ENCODE results near the gene SLC49A3. TPM values are rescaled to one million over a fixed set of nuclear protein-coding genes. Genes with fewer than 3 reads are reported as not detected.

Gene SLC49A3
- total RNA-seq, 1 donor from 2014 or later: 19.9 TPM

DNA sequence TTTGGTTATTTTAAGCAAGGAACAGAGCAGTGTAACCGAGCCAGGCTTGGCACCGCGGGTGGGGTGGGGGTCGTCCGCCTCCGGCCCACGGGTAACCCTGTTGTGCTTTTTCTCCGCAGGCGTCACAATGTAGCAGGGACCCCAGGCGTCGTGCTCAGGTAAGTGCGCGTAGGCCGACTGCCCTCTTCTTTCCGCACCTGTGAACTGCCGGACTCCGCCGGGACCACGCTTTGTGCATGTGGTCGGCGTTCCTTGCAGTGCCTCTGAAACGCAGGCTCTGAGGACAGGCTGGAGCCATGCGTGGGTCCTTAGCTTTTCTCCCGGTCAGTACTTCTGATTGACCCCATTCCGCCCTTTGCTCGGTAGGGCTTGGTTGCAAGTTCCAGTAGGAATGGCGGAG, 41.6 kb upstream of the SLC49A3 start:
- no peaks in the 10 kb centered on the region for H3K9me3 Mint-ChIP-seq (ENCODE audit: unreplicated experiment)
- H3K27ac Mint-ChIP-seq (ENCODE audit: unreplicated experiment): peak overlapping the region; percentile 36
- H3K36me3 Mint-ChIP-seq (ENCODE audit: low read depth, unreplicated experiment): peaks cover 28% of the 10 kb centered on the region

GRCh38 chr4:729336-730315, 40.7 kb upstream of the SLC49A3 start:
- H3K4me3 Mint-ChIP-seq (ENCODE audit: unreplicated experiment): peak overlapping the region; percentile 72
- peaks cover 25% of the 10 kb centered on the region for H3K36me3 Mint-ChIP-seq (ENCODE audit: low read depth, unreplicated experiment)
- peak overlapping the region; percentile 62 for H3K27ac Mint-ChIP-seq (ENCODE audit: unreplicated experiment)
- no peak for TF ChIP-seq CTCF (IDR thresholded peaks at IDR 0.05; ENCODE audit: unreplicated experiment)
- DNase-seq (ENCODE audit: low spot score): no peak
- peaks cover 15% of the 10 kb centered on the region for H3K27me3 Mint-ChIP-seq (ENCODE audit: unreplicated experiment)
- no peaks in the 10 kb centered on the region for H3K9me3 Mint-ChIP-seq (ENCODE audit: unreplicated experiment)
- peaks cover 8% of the 10 kb centered on the region for H3K4me1 Mint-ChIP-seq (ENCODE audit: unreplicated experiment)

More for the DNA sequence above, 41.6 kb upstream of the SLC49A3 start:
- H3K4me1 Mint-ChIP-seq (ENCODE audit: unreplicated experiment): peaks cover 5% of the 10 kb centered on the region
- H3K27me3 Mint-ChIP-seq (ENCODE audit: unreplicated experiment): peaks cover 10% of the 10 kb centered on the region
- TF ChIP-seq CTCF (IDR thresholded peaks at IDR 0.05; ENCODE audit: unreplicated experiment): no peak
- H3K4me3 Mint-ChIP-seq (ENCODE audit: unreplicated experiment): peak overlapping the region; percentile 68
- DNase-seq (ENCODE audit: low spot score): no peak

GRCh38 chr4:727576-727975, 38.6 kb upstream of the SLC49A3 start:
- peaks cover 13% of the 10 kb centered on the region for H3K27me3 Mint-ChIP-seq (ENCODE audit: unreplicated experiment)
- peak overlapping the region; percentile 21 for H3K27ac Mint-ChIP-seq (ENCODE audit: unreplicated experiment)
- no peak for DNase-seq (ENCODE audit: low spot score)
- H3K4me3 Mint-ChIP-seq (ENCODE audit: unreplicated experiment): no peak overlapping the region
- TF ChIP-seq CTCF (IDR thresholded peaks at IDR 0.05; ENCODE audit: unreplicated experiment): no peak
- H3K9me3 Mint-ChIP-seq (ENCODE audit: unreplicated experiment): no peaks in the 10 kb centered on the region
- peaks cover 13% of the 10 kb centered on the region for H3K36me3 Mint-ChIP-seq (ENCODE audit: low read depth, unreplicated experiment)
- peaks cover 8% of the 10 kb centered on the region for H3K4me1 Mint-ChIP-seq (ENCODE audit: unreplicated experiment)

DNA sequence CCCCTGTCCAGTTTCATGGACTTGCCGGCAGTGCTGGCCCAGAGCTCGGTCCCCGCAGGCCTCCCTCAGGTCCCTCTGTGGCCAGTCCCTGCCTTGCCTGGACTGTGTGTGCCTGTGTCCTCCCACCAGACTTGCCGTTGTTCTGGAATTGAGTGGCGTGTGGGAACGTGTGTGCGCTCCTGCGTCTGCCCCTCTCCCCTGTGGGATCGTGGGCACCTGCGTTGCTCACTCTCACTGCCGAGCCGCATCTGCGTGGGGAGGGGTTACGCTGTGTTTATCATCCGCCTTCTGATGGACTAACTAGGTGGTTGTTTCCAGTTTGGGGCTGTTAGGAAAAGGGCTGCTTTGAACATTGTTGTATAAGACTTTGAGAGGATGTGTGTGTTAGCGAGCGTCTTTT, 37.9 kb upstream of the SLC49A3 start:
- no peak overlapping the region for H3K27ac Mint-ChIP-seq (ENCODE audit: unreplicated experiment)
- no peak for DNase-seq (ENCODE audit: low spot score)
- TF ChIP-seq CTCF (IDR thresholded peaks at IDR 0.05; ENCODE audit: unreplicated experiment): no peak
- peaks cover 8% of the 10 kb centered on the region for H3K4me1 Mint-ChIP-seq (ENCODE audit: unreplicated experiment)
- no peak overlapping the region for H3K4me3 Mint-ChIP-seq (ENCODE audit: unreplicated experiment)
- H3K9me3 Mint-ChIP-seq (ENCODE audit: unreplicated experiment): no peaks in the 10 kb centered on the region
- peaks cover 19% of the 10 kb centered on the region for H3K36me3 Mint-ChIP-seq (ENCODE audit: low read depth, unreplicated experiment)
- peaks cover 15% of the 10 kb centered on the region for H3K27me3 Mint-ChIP-seq (ENCODE audit: unreplicated experiment)

- Mint-ChIP-seq H3K27ac (ENCODE audit: unreplicated experiment) (no peak overlapping the region), H3K4me1 (ENCODE audit: unreplicated experiment) (peaks cover 8% of the 10 kb centered on the region), H3K36me3 (ENCODE audit: low read depth, unreplicated experiment) (peaks cover 24% of the 10 kb centered on the region), H3K4me3 (ENCODE audit: unreplicated experiment) (no peak overlapping the region), H3K9me3 (ENCODE audit: unreplicated experiment) (no peaks in the 10 kb centered on the region), H3K27me3 (ENCODE audit: unreplicated experiment) (peaks cover 18% of the 10 kb centered on the region)
- no peak for TF ChIP-seq CTCF (IDR thresholded peaks at IDR 0.05; ENCODE audit: unreplicated experiment)
- no peak for DNase-seq (ENCODE audit: low spot score)
These were observed 37.4 kb upstream of the SLC49A3 start for GRCh38 chr4:726235-726787.
